GM18858 (cell line): ENCODE data around the gene RENBP.

Experiments
- ATAC-seq: cut with Tn5 transposase; IDR thresholded peaks from one replicate; pipeline ENCODE4 v1.9.1; 2021; ENCODE audit not compliant: unreplicated experiment

Gene RENBP

GRCh38 chrX:153934762-153935325, 9.6 kb downstream of the RENBP start, which contains the start of gene NAA10:
NAA10 (minus strand) TSS chrX:153935037; CDS start chrX:153934904, 133 bp downstream.
- peak; percentile 92 for ATAC-seq

- ATAC-seq, result no peak
Observed at GRCh38 chrX:153934148-153934761, 10.2 kb downstream of the RENBP start.

- ATAC-seq, result no peak
Observed at GRCh38 chrX:153933748-153934147, 10.7 kb downstream of the RENBP start.

- ATAC-seq, result no peak
Observed at GRCh38 chrX:153932220-153932915, 12.1 kb downstream of the RENBP start.

- ATAC-seq, result no peak
Observed at GRCh38 chrX:153931748-153932147, 12.7 kb downstream of the RENBP start.

- ATAC-seq, result no peak
Observed at GRCh38 chrX:153931151-153931550, 13.3 kb downstream of the RENBP start.

- no peak for ATAC-seq
Observed at GRCh38 chrX:153930011-153930910, 14.2 kb downstream of the RENBP start.

GRCh38 chrX:153929576-153929975, 14.9 kb downstream of the RENBP start:
- ATAC-seq, result no peak

- no peak for ATAC-seq
Observed at GRCh38 chrX:153928846-153929245, 15.6 kb downstream of the RENBP start.

- peak; percentile 85 for ATAC-seq
Observed at GRCh38 chrX:153927922-153928760, 16.3 kb downstream of the RENBP start.

- no peak for ATAC-seq
Observed at GRCh38 chrX:153927672-153927921, 16.8 kb downstream of the RENBP start.

GRCh38 chrX:153926858-153927671, 17.4 kb downstream of the RENBP start:
- peak; percentile 33 for ATAC-seq

- no peak for ATAC-seq
Observed at GRCh38 chrX:153926552-153926857, 17.9 kb downstream of the RENBP start.

GRCh38 chrX:153925739-153926551, 18.5 kb downstream of the RENBP start, which contains the start of gene ARHGAP4:
ARHGAP4 (minus strand) TSS chrX:153926264; CDS start chrX:153926202, 62 bp downstream.
- no peak for ATAC-seq

- no peak for ATAC-seq
Observed at GRCh38 chrX:153925387-153925738, 19.1 kb downstream of the RENBP start.

GRCh38 chrX:153924149-153924861, 20.1 kb downstream of the RENBP start:
- no peak for ATAC-seq

GRCh38 chrX:153922932-153923857, 21.2 kb downstream of the RENBP start:
- ATAC-seq, result no peak
